GM18858 (cell line): ENCODE results near the gene ENOX1.

Source experiments
- ATAC-seq: cut with Tn5 transposase; IDR thresholded peaks from one replicate; pipeline ENCODE4 v1.9.1; 2021; ENCODE audit not compliant: unreplicated experiment

Gene ENOX1

GRCh38 chr13:43555667-43556066 lies 231.1 kb downstream of the ENOX1 start:
- no peak for ATAC-seq

GRCh38 chr13:43551897-43552456 lies 234.8 kb downstream of the ENOX1 start:
- ATAC-seq = no peak

GRCh38 chr13:43546816-43547215 lies 240.0 kb downstream of the ENOX1 start:
- no peak for ATAC-seq

GRCh38 chr13:43546251-43546650 lies 240.5 kb downstream of the ENOX1 start:
- ATAC-seq = no peak

- no peak for ATAC-seq
Observed at GRCh38 chr13:43545317-43545874, 241.4 kb downstream of the ENOX1 start.

- ATAC-seq = no peak
Observed at GRCh38 chr13:43544631-43545030, 242.1 kb downstream of the ENOX1 start.

GRCh38 chr13:43544011-43544410 lies 242.8 kb downstream of the ENOX1 start:
- no peak for ATAC-seq

- ATAC-seq = no peak
Observed at GRCh38 chr13:43543331-43543730, 243.4 kb downstream of the ENOX1 start.

- ATAC-seq = no peak
Observed at GRCh38 chr13:43537124-43537523, 249.6 kb downstream of the ENOX1 start.

- no peak for ATAC-seq
Observed at GRCh38 chr13:43529796-43530195, 257.0 kb downstream of the ENOX1 start.

- ATAC-seq = no peak
Observed at GRCh38 chr13:43528992-43529391, 257.8 kb downstream of the ENOX1 start.

- ATAC-seq = no peak
Observed at GRCh38 chr13:43522788-43523187, 264.0 kb downstream of the ENOX1 start.

- ATAC-seq = no peak
Observed at GRCh38 chr13:43520351-43520750, 266.4 kb downstream of the ENOX1 start.

GRCh38 chr13:43518833-43519232 lies 267.9 kb downstream of the ENOX1 start:
- no peak for ATAC-seq

- no peak for ATAC-seq
Observed at GRCh38 chr13:43516401-43516833, 270.4 kb downstream of the ENOX1 start.

GRCh38 chr13:43515531-43515930 lies 271.2 kb downstream of the ENOX1 start:
- ATAC-seq = no peak

GRCh38 chr13:43514311-43514710 lies 272.5 kb downstream of the ENOX1 start:
- ATAC-seq = no peak

- no peak for ATAC-seq
Observed at GRCh38 chr13:43512221-43512620, 274.6 kb downstream of the ENOX1 start.

GRCh38 chr13:43510956-43511901 lies 275.5 kb downstream of the ENOX1 start:
- ATAC-seq = no peak

GRCh38 chr13:43495732-43496131 lies 291.0 kb downstream of the ENOX1 start:
- no peak for ATAC-seq

- ATAC-seq = no peak
Observed at GRCh38 chr13:43494206-43494605, 292.6 kb downstream of the ENOX1 start.

- no peak for ATAC-seq
Observed at GRCh38 chr13:43493496-43494000, 293.2 kb downstream of the ENOX1 start.
